22Rv1 (cell line): ENCODE data around the gene FBP2.

Experiments
- ZFX ChIP-seq: fragments of 450-650 bp; IDR thresholded peaks from 2 replicates; pipeline ENCODE4 v1.6.1; 2017; ENCODE audit warnings: antibody characterized with exemption, borderline replicate concordance
- TF ChIP-seq, protein P1 (sequence below): fragments of 450-650 bp; IDR thresholded peaks from 2 replicates; pipeline ENCODE4 v1.5.1; 2017; ENCODE audit warnings: mild to moderate bottlenecking

DNA sequence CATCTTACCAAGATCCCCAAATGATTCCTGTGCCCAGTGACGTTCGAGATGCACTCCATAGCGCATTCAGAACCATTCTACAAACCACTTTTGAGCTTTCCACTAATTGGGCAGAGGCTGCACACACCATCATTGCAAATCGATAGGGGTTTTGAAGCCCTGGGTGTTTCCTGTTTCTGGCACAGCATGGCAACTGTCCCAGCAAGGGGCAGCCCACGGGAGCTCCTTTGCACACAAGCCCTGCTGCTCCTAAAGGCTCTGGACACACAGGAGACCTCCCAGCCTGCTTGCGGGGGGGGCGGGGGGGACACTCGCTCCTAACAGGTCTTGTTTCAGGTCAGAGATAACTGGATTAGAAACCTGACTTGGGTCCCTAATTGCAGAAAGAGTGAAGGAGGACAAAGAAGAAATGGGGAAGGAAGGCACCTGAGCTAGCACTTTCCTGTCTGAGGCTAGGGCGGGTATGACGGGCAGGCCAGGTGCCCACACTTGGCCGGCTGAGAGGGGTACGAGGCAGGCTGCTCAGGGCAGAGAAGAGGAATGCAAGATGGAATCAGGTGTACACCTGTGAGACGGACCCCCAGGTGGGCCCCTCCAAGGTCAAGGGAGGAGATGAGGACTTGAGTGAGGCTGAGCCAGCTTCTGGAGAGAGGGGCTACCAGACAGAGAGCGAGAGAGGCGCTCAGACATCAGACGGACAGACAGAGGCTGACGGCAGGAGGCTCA is 44.9 kb upstream of the FBP2 start:
- TF ChIP-seq, protein P1, sequence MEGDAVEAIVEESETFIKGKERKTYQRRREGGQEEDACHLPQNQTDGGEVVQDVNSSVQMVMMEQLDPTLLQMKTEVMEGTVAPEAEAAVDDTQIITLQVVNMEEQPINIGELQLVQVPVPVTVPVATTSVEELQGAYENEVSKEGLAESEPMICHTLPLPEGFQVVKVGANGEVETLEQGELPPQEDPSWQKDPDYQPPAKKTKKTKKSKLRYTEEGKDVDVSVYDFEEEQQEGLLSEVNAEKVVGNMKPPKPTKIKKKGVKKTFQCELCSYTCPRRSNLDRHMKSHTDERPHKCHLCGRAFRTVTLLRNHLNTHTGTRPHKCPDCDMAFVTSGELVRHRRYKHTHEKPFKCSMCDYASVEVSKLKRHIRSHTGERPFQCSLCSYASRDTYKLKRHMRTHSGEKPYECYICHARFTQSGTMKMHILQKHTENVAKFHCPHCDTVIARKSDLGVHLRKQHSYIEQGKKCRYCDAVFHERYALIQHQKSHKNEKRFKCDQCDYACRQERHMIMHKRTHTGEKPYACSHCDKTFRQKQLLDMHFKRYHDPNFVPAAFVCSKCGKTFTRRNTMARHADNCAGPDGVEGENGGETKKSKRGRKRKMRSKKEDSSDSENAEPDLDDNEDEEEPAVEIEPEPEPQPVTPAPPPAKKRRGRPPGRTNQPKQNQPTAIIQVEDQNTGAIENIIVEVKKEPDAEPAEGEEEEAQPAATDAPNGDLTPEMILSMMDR, result no peak
- TF ChIP-seq ZFX, result no peak
